Islet precursor cell (in vitro differentiated cells): ENCODE measurements around the gene AGAP1.

Experiments
- DNase-seq: peaks from one replicate; pipeline ENCODE4 v3.0.0-alpha.2; 2018

Gene AGAP1

GRCh38 chr2:235489897-235490296 is 3.9 kb upstream of the AGAP1 start:
- DNase-seq, result no peak

DNA sequence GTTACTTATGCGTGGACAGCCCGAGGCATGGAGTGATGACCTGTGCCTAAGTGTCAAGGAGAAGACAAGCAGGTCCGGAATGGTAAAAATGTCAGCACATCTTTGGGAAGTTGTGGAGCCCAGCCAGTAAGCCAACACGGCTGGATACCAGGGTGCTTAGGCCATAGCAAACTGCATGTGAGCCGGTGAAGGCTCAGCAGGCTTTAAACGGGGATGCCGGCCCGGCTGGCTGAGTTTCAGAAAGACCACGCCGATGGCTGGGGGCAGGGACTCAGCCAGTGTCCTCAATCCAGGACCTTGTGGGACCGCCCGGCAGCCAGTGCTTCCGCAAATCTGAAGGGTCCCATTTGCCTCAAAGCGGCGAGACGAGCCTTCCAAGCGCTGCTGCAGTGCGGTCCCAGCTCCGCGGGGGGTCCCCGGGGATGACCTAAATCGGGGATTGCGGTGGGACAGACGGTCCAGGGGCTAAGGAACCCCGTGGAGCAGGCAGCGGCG is 946 bp upstream of the AGAP1 start:
- DNase-seq, result peak; percentile 93

DNA sequence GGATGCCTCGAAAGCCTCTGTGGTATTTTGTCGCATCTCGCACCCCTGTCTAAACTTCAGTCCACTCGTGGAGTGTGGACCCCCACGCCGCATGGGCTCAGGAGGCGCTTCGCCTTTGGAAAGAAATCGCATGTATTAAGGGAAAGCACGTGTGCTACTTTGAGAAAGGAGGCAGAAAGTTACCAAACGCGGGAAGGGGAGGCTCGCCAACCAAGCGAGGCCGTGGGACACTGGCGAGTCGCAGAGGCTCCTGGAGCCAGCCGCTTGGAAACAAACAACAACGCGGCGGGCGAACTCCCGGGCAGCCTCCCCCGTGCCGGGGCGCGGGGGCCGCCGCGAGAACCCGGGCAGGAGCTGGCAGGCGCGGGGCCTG is 455 bp upstream of the AGAP1 start:
- DNase-seq, result no peak

GRCh38 chr2:235494716-235495372 is 1.0 kb downstream of the AGAP1 start:
- peak; percentile 64 for DNase-seq

GRCh38 chr2:235495373-235496238 is 1.8 kb downstream of the AGAP1 start:
- peak; percentile 68 for DNase-seq

- peak; percentile 89 for DNase-seq
Measured at GRCh38 chr2:235496239-235496621, 2.4 kb downstream of the AGAP1 start.

GRCh38 chr2:235497096-235497495 is 3.3 kb downstream of the AGAP1 start:
- no peak for DNase-seq

DNA sequence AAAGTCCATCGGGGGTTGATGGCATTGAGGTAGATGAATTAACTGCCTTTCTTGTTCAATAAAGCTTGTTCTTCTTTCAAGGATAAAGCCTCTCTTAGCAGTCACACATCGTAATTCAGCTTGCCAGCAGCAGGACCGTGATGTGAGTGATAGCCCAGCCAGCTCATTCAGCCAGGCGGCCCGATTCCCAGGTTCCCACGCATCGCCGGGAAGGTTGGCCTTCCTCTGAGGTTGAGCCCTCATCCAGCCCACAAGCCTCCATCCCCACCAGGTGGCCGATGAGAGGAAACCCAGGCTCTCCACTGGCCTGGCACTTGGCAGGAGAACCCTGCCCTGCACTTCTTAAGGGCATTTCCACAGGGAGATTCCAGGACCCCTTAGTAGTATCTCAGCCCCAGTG is 4.7 kb downstream of the AGAP1 start:
- peak; percentile 75 for DNase-seq

DNA sequence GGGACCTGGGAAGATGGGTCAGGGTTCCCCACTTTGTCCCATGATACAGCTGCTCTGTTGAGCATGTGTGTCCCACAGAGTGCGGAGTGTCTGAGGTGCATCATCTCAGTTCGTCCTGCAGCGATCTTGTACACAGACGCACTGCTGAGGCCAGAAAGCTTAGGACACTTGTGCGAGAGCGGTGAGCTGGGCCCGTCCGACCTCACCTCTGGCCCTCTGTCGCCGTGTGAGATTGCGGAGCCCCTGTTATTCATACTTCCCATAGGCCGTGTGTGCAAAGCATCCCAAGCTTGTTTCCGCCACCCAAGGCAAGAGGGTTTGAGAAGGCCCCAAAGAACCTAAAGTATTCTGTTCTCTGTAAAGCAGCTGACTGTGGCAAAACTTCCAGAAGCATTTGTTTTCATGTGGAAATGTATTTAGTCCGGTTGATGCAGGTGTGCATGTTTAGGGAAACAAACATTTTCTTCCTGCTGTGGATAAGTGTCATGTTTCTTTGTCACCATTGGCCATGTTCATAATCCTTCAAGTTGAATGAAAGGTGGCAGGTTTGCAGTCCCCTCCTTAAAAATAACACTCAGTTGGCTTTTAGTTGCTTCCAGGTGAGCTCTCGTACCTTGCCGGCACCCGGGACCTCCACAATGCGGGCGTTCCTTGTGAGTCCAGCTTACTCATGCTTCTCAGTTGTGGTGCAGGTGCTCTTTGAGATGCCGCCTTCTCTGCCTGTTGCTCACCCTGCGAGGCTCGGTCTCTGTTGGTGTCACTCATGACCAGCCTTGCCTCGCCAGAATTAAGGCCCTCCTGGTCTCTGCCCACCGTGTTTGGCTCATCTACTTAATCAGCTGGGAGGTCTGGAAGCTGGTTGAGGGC is 5.3 kb downstream of the AGAP1 start:
- no peak for DNase-seq

- DNase-seq, result no peak
Measured at GRCh38 chr2:235500110-235500760, 6.4 kb downstream of the AGAP1 start.

DNA sequence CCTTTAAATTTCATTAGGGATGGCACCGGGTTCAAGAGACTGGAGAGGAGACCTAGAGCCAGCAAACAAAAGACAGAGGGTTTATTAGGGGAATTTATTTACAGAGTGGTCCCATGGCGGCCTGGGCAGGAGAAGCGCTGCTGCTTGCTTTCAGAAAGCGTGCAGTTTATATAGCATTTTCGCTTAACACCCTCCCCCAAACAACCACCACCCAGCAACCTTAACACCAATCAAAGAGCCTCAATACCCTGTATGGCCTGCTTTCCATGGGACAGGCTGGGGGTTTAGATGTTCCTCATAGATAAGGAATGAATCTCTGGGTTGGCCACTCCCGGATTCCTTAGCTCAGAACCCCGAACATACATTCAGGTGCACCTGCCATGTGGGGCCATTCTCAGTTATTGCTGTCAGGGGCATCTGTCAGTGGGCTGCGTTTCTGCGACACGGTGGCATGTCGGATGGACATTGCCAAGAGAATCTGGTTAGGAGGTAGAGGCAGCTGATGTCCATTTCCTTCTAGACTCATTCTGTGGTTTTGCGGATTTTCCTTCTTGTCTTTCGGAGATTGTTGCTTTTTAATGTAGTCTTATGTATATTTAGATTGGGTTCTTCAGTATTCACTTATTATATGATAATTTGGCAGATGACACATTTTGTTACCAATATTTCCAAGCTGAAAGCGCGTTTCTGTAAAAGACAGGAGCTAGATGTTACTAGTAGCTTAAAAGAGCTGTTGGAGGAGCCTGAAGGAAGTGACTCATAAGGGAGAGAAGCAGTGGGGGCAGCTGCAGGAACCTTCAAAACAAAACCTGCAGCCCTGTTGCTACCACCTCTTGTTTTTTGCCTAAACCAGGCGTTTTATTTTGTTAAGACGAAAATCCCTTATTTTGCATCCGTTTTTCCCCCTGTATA is 7.2 kb downstream of the AGAP1 start:
- DNase-seq, result peak; percentile 74

DNA sequence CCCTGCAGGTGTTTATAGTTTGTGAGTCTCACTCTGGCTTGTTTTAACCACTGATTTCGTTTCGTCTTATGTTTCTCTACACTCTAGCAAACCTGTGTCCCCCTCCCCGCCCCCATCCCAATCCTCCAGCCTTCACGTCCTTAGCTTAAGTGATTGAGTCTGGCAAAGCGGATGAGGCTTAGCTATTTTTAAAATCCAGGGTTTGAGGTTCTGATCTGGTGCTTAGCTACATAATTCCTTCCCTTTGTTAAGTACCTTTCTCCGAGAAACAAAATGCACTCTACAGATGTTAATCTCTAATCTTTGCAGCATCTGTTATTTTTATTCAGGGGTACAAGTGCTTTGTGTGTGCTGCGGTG is 7.8 kb downstream of the AGAP1 start:
- peak; percentile 69 for DNase-seq

DNA sequence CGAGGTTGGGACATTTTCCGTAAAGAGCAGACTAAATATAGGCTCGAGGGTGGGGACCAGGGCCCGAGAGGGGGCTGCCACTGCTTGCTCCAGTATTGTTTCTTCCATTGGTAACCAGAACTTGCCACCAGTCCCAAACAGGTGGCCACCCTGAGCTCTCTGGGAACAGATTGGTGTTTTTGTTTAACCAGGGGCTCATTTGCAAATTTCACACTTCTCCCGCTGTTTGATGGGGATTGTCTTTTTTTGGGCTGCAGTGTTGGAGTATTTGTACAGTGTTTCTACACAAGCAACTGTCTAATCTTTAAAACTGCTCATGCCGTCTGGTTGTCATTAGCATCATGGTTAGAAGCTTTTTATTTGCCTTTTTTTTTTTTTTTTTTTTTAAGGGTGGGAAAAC is 8.5 kb downstream of the AGAP1 start:
- DNase-seq, result no peak

- DNase-seq, result no peak
Measured at GRCh38 chr2:235504441-235505180, 10.8 kb downstream of the AGAP1 start.

GRCh38 chr2:235505181-235505741 is 11.4 kb downstream of the AGAP1 start:
- DNase-seq, result no peak

- no peak for DNase-seq
Measured at GRCh38 chr2:235506291-235506996, 12.6 kb downstream of the AGAP1 start.

GRCh38 chr2:235506997-235507615 is 13.3 kb downstream of the AGAP1 start:
- peak; percentile 55 for DNase-seq

DNA sequence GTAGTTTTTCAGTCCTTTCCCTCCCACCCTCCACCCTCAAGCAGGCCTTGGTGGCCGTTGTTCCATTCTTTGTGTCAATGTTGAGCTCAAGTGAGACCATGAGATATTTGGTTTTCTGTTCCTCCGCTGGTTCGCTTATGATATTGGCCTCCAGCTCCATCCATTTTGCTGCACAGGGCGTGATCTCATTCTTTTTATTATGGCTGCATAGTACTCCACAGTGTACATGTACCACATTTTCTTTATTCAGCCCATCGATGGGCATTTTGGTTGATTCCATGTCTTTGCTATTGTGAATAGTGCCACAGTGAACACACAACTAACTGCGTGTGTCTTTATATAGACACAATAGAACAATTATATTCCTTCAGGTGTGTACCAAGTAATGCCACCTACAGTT is 14.1 kb downstream of the AGAP1 start:
- no peak for DNase-seq

DNA sequence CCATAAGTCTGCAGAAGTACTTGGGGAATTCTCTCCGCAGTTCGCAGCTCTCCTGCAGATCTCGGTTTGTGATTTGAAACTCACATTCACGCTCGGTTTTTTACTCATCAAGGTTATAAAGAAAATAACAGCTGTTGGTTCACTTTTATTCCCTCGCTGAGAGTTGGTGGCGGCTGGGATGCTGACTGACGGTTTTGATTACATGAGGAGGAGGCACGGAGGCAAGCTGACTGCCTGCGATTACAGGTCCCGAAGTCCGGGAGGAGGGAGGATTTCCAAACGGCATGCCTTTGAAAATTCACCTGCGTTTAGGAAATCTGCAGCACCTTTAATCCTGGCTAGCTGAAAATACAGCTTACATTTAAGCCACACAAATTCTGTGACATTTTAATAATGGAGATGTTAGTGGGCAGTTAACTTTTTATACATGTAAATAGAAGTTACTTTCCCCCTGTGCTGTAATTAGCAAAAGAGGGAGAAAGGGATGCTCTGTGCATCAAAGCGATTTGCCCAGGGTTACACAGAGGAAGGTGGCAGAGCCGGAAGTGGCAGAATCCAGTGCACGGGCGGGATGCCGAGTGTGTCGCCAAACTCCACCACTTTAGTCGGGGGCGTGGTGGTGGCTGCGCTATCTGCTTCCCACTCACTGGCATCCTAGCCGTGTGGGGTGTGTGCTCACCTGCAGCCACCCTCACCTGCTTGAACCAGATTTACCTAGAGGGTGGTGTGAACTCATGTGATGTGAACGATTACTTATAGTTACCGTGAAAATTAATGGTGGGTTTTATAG is 14.7 kb downstream of the AGAP1 start:
- no peak for DNase-seq
